ENCODE data around the gene IFRD2. TPM values are rescaled to one million over a fixed set of nuclear protein-coding genes. Genes with fewer than 3 reads are reported as not detected.
A peak's percentile ranks its signal among the peaks of the same experiment; 100 is the strongest.
"Not testable (repeated sequence)": the region's sequence is repeated elsewhere in the genome, so short reads cannot be mapped to it uniquely, and the experiment has no call there.

Gene IFRD2
- polyA plus RNA-seq, 1 donor = 55.4 TPM

DNA sequence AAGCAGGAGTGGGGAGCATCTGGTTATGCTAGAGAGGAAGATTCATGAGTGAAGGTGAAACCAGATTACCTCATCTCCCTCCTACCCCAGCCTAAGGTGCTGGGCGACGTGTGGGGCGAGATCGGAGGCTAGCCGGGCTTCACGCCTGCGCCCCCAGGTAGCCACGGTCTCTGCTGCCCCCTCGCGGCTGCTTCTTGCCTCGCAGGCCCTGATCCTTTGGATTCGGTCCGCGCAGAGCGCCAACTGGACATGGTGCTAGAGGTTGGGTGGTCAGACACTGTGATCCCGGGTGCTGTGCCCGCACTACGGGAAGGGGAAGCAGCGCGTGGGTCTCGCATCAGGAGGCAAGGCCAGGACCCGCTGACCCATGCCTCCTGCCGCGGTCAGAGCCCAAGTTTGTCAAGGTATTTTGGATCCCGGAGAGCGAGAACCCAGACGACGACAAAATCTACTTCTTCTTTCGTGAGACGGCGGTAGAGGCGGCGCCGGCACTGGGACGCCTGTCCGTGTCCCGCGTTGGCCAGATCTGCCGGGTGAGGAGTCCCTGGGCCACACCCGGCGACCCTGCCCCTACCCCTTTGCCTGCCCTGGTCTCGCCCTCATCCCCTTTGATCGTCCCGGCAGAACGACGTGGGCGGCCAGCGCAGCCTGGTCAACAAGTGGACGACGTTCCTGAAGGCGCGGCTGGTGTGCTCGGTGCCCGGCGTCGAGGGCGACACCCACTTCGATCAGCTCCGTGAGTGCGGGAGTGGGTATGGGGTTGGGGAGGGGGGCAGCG is 19.1 kb downstream of the IFRD2 start:
- Histone ChIP-seq H3K4me1 (ENCODE audit: control insufficient read depth, insufficient read depth, low read length) (peaks cover 54% of the 10 kb centered on the region), H3K4me3 (ENCODE audit: low read length) (peak overlapping the region; percentile 7), H3K27me3 (ENCODE audit: control insufficient read depth, insufficient read depth, low read length) (peaks cover 33% of the 10 kb centered on the region), H3K27ac (ENCODE audit: low read length) (no peak overlapping the region), H3K36me3 (ENCODE audit: control insufficient read depth, insufficient read depth, low read length) (peaks cover 36% of the 10 kb centered on the region), H3K9me3 (ENCODE audit: control insufficient read depth, low read depth, low read length) (peaks cover 13% of the 10 kb centered on the region)
- WGBS (ENCODE audit: insufficient coverage, low lambda C conversion rate) = no CpG with 5 or more reads among the region's 61 CpGs
- DNase-seq = peak; percentile 80

DNA sequence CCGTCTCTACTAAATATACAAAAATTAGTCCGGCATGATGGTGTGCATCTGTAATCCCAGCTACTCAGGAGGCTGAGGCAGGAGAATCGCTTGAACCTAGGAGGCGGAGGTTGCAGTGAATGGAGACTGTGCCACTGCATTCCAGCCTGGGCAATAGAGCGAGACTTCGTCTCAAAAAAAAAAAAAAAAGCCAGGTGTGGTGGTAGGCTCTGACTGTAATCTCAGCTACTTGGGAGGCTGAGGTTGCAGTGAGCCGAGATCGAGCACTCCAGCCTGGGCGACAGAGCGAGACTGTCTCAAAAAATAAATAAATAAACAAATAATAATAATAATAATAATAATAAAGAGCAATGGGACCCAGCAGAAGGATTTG is 19.7 kb downstream of the IFRD2 start:
- H3K4me3 ChIP-seq (ENCODE audit: low read length); DNase-seq; H3K27ac ChIP-seq (ENCODE audit: low read length): not testable (repeated sequence)
- peaks cover 59% of the 10 kb centered on the region for H3K4me1 ChIP-seq (ENCODE audit: control insufficient read depth, insufficient read depth, low read length)
- H3K27me3 ChIP-seq (ENCODE audit: control insufficient read depth, insufficient read depth, low read length) = peaks cover 33% of the 10 kb centered on the region
- 100% methylated on average over 2 of the region's 10 CpGs for WGBS (ENCODE audit: insufficient coverage, low lambda C conversion rate)
- H3K36me3 ChIP-seq (ENCODE audit: control insufficient read depth, insufficient read depth, low read length) = peaks cover 33% of the 10 kb centered on the region
- H3K9me3 ChIP-seq (ENCODE audit: control insufficient read depth, low read depth, low read length) = peaks cover 13% of the 10 kb centered on the region

DNA sequence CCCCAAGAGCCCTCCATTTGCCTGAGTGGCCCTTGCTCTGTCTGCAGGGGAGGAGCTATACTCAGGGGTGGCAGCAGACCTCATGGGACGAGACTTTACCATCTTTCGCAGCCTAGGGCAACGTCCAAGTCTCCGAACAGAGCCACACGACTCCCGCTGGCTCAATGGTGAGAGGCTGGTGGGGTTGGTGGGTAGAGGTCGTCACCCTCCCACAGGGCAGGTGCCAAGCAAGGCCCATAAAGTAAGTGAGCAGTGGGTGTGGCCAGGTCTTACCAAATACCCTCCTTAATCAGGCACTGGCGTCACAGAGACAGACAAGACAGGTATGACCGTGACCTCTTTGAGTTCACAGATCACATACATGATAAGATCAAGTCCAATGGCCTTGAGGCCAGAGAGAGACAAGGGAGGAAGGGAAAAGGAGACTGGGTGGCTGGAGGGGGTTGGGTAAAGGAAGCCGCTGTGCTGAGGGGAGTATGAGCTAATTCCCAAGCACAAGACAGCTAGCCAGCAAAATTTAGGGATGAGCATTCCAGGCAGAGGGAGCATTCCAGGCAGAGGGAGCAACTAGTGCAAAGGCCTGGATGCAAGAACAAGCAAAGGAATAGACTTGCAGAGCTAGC is 20.8 kb downstream of the IFRD2 start:
- peaks cover 70% of the 10 kb centered on the region for H3K4me1 ChIP-seq (ENCODE audit: control insufficient read depth, insufficient read depth, low read length)
- peak; percentile 91 to 93 for DNase-seq
- H3K27me3 ChIP-seq (ENCODE audit: control insufficient read depth, insufficient read depth, low read length) = peaks cover 28% of the 10 kb centered on the region
- H3K4me3 ChIP-seq (ENCODE audit: low read length) = peak overlapping the region; percentile 75
- peak overlapping the region; percentile 98 for H3K27ac ChIP-seq (ENCODE audit: low read length)
- H3K36me3 ChIP-seq (ENCODE audit: control insufficient read depth, insufficient read depth, low read length) = peaks cover 25% of the 10 kb centered on the region
- peaks cover 10% of the 10 kb centered on the region for H3K9me3 ChIP-seq (ENCODE audit: control insufficient read depth, low read depth, low read length)
- no CpG with 5 or more reads among the region's 10 CpGs for WGBS (ENCODE audit: insufficient coverage, low lambda C conversion rate)

DNA sequence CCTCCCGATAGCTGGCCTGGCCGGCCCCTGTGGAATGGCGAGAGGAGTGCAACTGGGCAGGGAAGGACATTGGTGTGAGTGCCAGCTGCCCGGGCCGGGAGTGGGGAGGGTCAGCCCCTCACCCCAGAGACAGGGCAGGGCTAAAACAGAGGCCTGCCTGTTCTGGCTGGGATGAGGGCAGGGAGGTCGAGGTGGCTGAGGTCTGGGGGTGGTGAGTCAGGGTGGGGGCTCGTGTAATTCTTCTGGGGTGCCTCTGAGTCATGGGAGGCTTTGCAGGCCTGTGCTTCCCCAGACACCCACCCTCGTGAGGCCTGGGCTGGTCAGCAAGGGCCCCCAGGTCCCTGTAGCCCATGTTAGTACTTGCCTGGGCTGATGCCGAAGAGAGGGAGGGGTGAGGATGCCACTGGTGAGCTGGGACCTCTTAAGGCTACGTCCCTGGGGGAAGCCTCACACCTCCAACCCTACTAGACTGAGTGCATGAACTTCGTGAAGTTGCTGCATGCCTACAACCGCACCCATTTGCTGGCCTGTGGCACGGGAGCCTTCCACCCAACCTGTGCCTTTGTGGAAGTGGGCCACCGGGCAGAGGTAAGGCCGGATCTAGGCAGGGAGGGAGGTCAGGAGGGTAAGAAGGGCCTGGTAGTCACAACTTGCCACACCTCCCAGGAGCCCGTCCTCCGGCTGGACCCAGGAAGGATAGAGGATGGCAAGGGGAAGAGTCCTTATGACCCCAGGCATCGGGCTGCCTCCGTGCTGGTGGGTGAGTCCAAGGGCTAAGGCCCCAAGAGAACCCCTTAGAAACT is 21.6 kb downstream of the IFRD2 start:
- Histone ChIP-seq H3K27me3 (ENCODE audit: control insufficient read depth, insufficient read depth, low read length) (peaks cover 22% of the 10 kb centered on the region), H3K27ac (ENCODE audit: low read length) (peak overlapping the region; percentile 98), H3K4me3 (ENCODE audit: low read length) (peak overlapping the region; percentile 75), H3K4me1 (ENCODE audit: control insufficient read depth, insufficient read depth, low read length) (peaks cover 78% of the 10 kb centered on the region), H3K36me3 (ENCODE audit: control insufficient read depth, insufficient read depth, low read length) (peaks cover 21% of the 10 kb centered on the region), H3K9me3 (ENCODE audit: control insufficient read depth, low read depth, low read length) (peaks cover 8% of the 10 kb centered on the region)
- WGBS (ENCODE audit: insufficient coverage, low lambda C conversion rate) = no CpG with 5 or more reads among the region's 19 CpGs
- DNase-seq = peak in 1 of 2 donors; percentile 41

DNA sequence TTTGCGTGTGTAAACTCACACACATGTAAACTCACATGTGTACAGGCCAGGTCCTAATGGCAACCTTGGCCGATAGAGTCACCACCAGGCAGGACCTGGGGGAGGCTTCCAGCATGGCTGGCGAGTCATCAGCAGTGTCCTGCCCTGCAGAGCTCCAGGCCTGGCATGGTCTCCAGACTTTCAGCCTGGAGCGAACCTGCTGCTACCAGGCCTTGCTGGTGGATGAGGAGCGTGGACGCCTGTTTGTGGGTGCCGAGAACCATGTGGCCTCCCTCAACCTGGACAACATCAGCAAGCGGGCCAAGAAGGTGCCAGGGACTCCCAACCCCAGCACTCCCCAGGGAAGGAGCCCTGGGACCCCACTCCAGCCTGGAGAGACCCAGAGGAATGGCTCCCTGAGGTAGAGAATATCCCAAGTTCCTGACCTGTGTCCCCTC is 22.2 kb downstream of the IFRD2 start:
- Histone ChIP-seq H3K9me3 (ENCODE audit: control insufficient read depth, low read depth, low read length) (peaks cover 6% of the 10 kb centered on the region), H3K27me3 (ENCODE audit: control insufficient read depth, insufficient read depth, low read length) (peaks cover 15% of the 10 kb centered on the region), H3K27ac (ENCODE audit: low read length) (peak overlapping the region; percentile 98), H3K4me3 (ENCODE audit: low read length) (peak overlapping the region; percentile 75), H3K4me1 (ENCODE audit: control insufficient read depth, insufficient read depth, low read length) (peaks cover 84% of the 10 kb centered on the region), H3K36me3 (ENCODE audit: control insufficient read depth, insufficient read depth, low read length) (peaks cover 15% of the 10 kb centered on the region)
- peak in 1 of 2 donors; percentile 45 for DNase-seq
- WGBS (ENCODE audit: insufficient coverage, low lambda C conversion rate) = no CpG with 5 or more reads among the region's 8 CpGs

DNA sequence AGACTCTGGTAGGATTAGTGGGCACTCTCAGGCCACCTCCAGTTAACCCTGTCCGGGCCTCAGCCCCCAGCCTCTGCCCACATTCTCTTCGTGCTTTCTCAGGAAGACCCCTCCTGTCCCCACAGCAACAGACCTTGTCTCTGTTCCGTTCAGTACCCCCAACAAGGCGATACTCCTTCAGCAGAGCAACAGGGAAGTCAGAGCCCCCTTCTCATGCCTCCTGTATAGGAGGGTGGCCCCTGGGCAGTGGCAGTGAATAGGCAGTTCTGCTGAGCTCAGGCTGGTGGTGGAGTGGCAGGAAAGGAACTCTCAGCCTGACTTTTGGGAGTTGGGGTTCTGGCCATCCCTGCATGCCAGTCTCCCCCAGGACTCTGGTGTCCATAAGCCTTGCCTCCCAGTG is 22.8 kb downstream of the IFRD2 start:
- Histone ChIP-seq H3K9me3 (ENCODE audit: control insufficient read depth, low read depth, low read length) (peaks cover 6% of the 10 kb centered on the region), H3K4me3 (ENCODE audit: low read length) (peak overlapping the region; percentile 75), H3K27me3 (ENCODE audit: control insufficient read depth, insufficient read depth, low read length) (peaks cover 11% of the 10 kb centered on the region), H3K36me3 (ENCODE audit: control insufficient read depth, insufficient read depth, low read length) (peaks cover 11% of the 10 kb centered on the region), H3K4me1 (ENCODE audit: control insufficient read depth, insufficient read depth, low read length) (peaks cover 89% of the 10 kb centered on the region), H3K27ac (ENCODE audit: low read length) (peak overlapping the region; percentile 98)
- no peak for DNase-seq
- WGBS (ENCODE audit: insufficient coverage, low lambda C conversion rate) = 40% methylated on average over 1 of the region's 4 CpGs

DNA sequence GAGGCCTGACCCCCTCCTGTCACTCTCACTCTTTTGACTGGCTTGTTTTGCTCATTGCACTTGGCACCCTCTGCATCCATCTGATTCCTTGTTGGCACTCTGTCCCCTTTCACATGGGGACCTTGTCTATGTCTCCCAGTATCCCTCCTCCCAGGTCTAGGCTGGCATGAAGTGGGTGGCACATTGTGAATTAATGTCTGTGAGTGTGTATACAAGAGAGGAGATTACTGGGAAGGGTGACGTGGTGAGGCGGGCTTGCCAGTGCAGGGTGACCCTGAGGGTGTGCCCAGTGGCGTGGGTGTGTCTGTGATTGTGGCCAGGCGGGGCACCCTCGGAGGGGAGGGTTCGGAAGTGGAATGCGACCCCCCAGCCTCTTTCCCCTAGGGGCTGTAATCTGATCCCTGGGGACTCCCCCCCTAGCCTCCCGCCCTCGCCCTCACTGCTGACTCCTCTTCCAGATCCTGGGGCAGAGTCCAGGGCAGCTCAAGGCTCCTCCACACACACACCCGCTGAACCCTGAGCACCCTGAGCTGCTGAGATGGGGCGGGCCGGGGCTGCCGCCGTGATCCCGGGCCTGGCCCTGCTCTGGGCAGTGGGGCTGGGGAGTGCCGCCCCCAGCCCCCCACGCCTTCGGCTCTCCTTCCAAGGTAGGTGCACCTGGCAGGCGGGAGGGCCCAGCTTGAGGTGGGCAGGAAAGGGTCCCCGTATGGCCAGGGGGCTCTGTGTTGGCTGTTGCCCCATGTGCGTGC is 23.4 kb downstream of the IFRD2 start, which contains the start of gene SEMA3B:
Gene SEMA3B, plus strand, starts transcription at position 445 of the 749 bp plus-strand sequence. Its CDS starts 94 bp downstream, at position 539.
- Histone ChIP-seq H3K4me1 (ENCODE audit: control insufficient read depth, insufficient read depth, low read length) (peaks cover 90% of the 10 kb centered on the region), H3K27ac (ENCODE audit: low read length) (peak within 1 kb of the TSS; percentile 98), H3K27me3 (ENCODE audit: control insufficient read depth, insufficient read depth, low read length) (peaks cover 5% of the 10 kb centered on the region), H3K4me3 (ENCODE audit: low read length) (peak within 1 kb of the TSS; percentile 75), H3K36me3 (ENCODE audit: control insufficient read depth, insufficient read depth, low read length) (peaks cover 5% of the 10 kb centered on the region), H3K9me3 (ENCODE audit: control insufficient read depth, low read depth, low read length) (peaks cover 5% of the 10 kb centered on the region)
- DNase-seq = peak; percentile 94 to 97
- WGBS (ENCODE audit: insufficient coverage, low lambda C conversion rate) = no CpG with 5 or more reads among the region's 21 CpGs

DNA sequence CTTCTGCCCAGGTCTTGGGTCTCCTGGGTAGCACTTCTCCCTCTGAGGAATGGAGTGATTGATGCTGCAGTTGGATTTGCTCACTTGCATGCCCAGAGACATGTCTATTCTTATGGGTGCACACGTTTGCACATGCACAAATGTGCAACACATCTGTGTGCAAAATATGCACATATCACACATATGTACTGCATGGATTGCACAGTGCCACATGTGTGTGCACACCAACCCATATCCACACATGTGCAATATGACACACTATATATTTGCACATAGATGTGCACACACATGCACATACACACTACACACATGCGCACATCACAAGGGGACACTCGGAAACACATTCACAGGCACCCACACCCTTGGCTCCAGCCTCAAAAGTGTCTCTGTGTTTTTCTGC is 24.0 kb downstream of the IFRD2 start:
- peak in 1 of 2 donors; percentile 44 for DNase-seq
- WGBS (ENCODE audit: insufficient coverage, low lambda C conversion rate) = no CpG with 5 or more reads among the region's 3 CpGs
- peaks cover 86% of the 10 kb centered on the region for H3K4me1 ChIP-seq (ENCODE audit: control insufficient read depth, insufficient read depth, low read length)

DNA sequence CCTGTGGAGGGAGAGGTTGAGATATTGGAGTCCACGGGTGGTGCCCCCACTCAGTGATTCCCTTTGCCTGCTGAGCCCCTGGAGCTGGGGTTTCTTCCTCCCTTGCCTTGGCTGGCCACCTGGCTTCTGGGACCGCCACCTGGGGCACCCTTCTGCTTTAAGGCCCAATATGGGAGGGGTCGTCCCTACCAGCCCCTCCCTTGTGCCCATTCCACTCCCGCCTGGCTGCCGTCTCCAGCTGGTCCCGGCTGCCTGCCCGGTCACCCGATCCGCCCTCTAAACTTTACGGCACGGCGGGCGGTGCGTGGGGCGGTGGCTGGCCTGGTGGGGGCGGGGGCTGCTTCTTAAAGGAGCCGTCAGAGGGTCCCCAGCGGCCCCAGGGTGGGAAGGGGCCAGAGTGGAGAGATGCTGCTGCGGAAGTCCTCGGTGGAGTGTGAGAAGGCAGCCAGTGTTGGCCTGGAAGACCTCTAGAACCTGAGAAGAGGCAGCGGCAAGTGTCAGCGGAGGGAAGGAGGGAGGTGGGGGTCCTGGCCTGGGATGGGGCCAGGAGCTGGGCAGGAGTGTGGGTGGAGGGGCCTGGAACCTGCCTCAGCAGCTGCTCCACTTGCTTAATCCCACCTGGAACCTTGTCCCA is 24.8 kb downstream of the IFRD2 start:
- Histone ChIP-seq H3K36me3 (ENCODE audit: control insufficient read depth, insufficient read depth, low read length) (peaks cover 2% of the 10 kb centered on the region), H3K4me3 (ENCODE audit: low read length) (peak overlapping the region; percentile 46), H3K27me3 (ENCODE audit: control insufficient read depth, insufficient read depth, low read length) (no peaks in the 10 kb centered on the region), H3K27ac (ENCODE audit: low read length) (peak overlapping the region; percentile 98), H3K4me1 (ENCODE audit: control insufficient read depth, insufficient read depth, low read length) (peaks cover 78% of the 10 kb centered on the region), H3K9me3 (ENCODE audit: control insufficient read depth, low read depth, low read length) (no peaks in the 10 kb centered on the region)
- peak in 1 of 2 donors; percentile 74 for DNase-seq
- WGBS (ENCODE audit: insufficient coverage, low lambda C conversion rate) = no CpG with 5 or more reads among the region's 22 CpGs

More for the DNA sequence above, 24.0 kb downstream of the IFRD2 start:
- peak overlapping the region; percentile 98 for H3K27ac ChIP-seq (ENCODE audit: low read length)
- H3K9me3 ChIP-seq (ENCODE audit: control insufficient read depth, low read depth, low read length) = no peaks in the 10 kb centered on the region
- H3K4me3 ChIP-seq (ENCODE audit: low read length) = no peak overlapping the region
- peaks cover 2% of the 10 kb centered on the region for H3K36me3 ChIP-seq (ENCODE audit: control insufficient read depth, insufficient read depth, low read length)
- H3K27me3 ChIP-seq (ENCODE audit: control insufficient read depth, insufficient read depth, low read length) = peaks cover under 1% of the 10 kb centered on the region

Measured in large intestine (tissue), 3 donors.